Naive thymus-derived CD4-positive, alpha-beta T cell (primary cell): Measurements from ENCODE around the gene S100A7A. TPM values are rescaled to one million over a fixed set of nuclear protein-coding genes. Genes with fewer than 3 reads are reported as not detected.

ENCODE experiments used
- ATAC-seq: fragments of 150-1000 bp; cut with Tn5 transposase; 2 replicates; pipeline ENCODE4 v1.10.0; 2021; ENCODE audit warnings: mild to moderate bottlenecking, moderate library complexity
- CTCF ChIA-PET: fragments of 350-600 bp; sonication (Branson Sonifier 250); formaldehyde crosslinking; loops from one replicate; lab custom pipeline; 2021; ENCODE audit warnings: antibody characterized with exemption; lab: Charles Lee
- POLR2A ChIA-PET: fragments of 350-600 bp; sonication (Branson Sonifier 250); formaldehyde crosslinking; loops from one replicate; lab custom pipeline; 2021; ENCODE audit warnings: antibody characterized with exemption, inconsistent platforms; lab: Charles Lee
- DNase-seq, 9 donors: peaks; one replicate each; pipeline versions ENCODE4 v3.0.0 to v3.0.0-alpha.2; 2020 to 2022; ENCODE audit warnings: mixed read lengths in 1 of 9
- H3K27ac ChIP-seq: one replicate; pipeline ENCODE4 v1.7.0; 2013; ENCODE audit warnings: mild to moderate bottlenecking, low read depth, low read length, moderate library complexity
- H3K27me3 ChIP-seq, 2 donors: one replicate each; pipeline ENCODE4 v1.7.0; 2013; ENCODE audit warnings: low read length in 2 of 2, mild to moderate bottlenecking in 2 of 2, moderate library complexity in 2 of 2; ENCODE audit not compliant: control insufficient read depth in 2 of 2, insufficient read depth in 2 of 2
- H3K36me3 ChIP-seq, 3 experiments: 1 replicate in 2 of 3; 2 replicates in 1 of 3; pipeline ENCODE4 v1.7.0; 2013; ENCODE audit warnings: low read length in 3 of 3, mild to moderate bottlenecking in 3 of 3, moderate library complexity in 1 of 3; ENCODE audit not compliant: insufficient read depth in 3 of 3, control insufficient read depth in 2 of 3
- H3K4me1 ChIP-seq, 2 donors: one replicate each; pipeline ENCODE4 v1.7.0; 2013; ENCODE audit warnings: low read length in 2 of 2, mild to moderate bottlenecking in 2 of 2, moderate library complexity in 1 of 2; ENCODE audit not compliant: control insufficient read depth in 2 of 2, insufficient read depth in 2 of 2
- H3K4me3 ChIP-seq: 2 replicates; pipeline ENCODE4 v1.7.0; 2013; ENCODE audit warnings: mild to moderate bottlenecking, low read length
- H3K9me3 ChIP-seq, 3 experiments: 1 replicate in 2 of 3; 2 replicates in 1 of 3; pipeline ENCODE4 v1.7.0; 2013; ENCODE audit warnings: low read length in 3 of 3; ENCODE audit not compliant: control insufficient read depth in 2 of 3
- H3K27ac Mint-ChIP-seq, 9 donors: one replicate each; pipeline ENCODE4 v1.8.0; 2020 to 2022; ENCODE audit warnings: mixed read lengths in 9 of 9, mild to moderate bottlenecking in 8 of 9, moderate library complexity in 5 of 9, inconsistent platforms in 2 of 9
- H3K27me3 Mint-ChIP-seq, 5 donors: one replicate each; pipeline ENCODE4 v1.8.0; 2021 to 2022; ENCODE audit warnings: mixed read lengths in 5 of 5, mild to moderate bottlenecking in 1 of 5
- H3K36me3 Mint-ChIP-seq, 5 donors: one replicate each; pipeline ENCODE4 v1.8.0; 2020 to 2022; ENCODE audit warnings: mixed read lengths in 5 of 5, mild to moderate bottlenecking in 3 of 5, inconsistent platforms in 1 of 5
- H3K4me1 Mint-ChIP-seq, 7 donors: one replicate each; pipeline ENCODE4 v1.8.0; 2020 to 2022; ENCODE audit warnings: mixed read lengths in 7 of 7, mild to moderate bottlenecking in 3 of 7, inconsistent platforms in 1 of 7
- H3K4me3 Mint-ChIP-seq, 10 donors: one replicate each; pipeline ENCODE4 v1.8.0; 2020 to 2022; ENCODE audit warnings: mild to moderate bottlenecking in 10 of 10, mixed read lengths in 10 of 10, moderate library complexity in 6 of 10, inconsistent platforms in 2 of 10
- H3K9me3 Mint-ChIP-seq, 11 donors: one replicate each; pipeline ENCODE4 v1.8.0; 2020 to 2022; ENCODE audit warnings: mixed read lengths in 11 of 11, mild to moderate bottlenecking in 4 of 11, inconsistent platforms in 1 of 11, moderate library complexity in 1 of 11
- intact Hi-C, 2 donors: fragments of 100-400 bp; cut with micrococcal nuclease; formaldehyde crosslinking; loops; one replicate each; pipeline ENCODE4 v1.15.1; 2023
- polyA plus RNA-seq, 2 donors: library from polyadenylated mRNA; unstranded; fragments of 300-500 nt; fragmentation: Illumina TruSeq; gene quantifications; one replicate each; pipeline ENCODE4 v1.2.3, GENCODE V29; 2021
- total RNA-seq, 6 experiments: library from RNA in 5 of 6; stranded (reverse) in 5 of 6; gene quantifications; 1 replicate in 5 of 6; 2 replicates in 1 of 6; pipeline ENCODE4 v1.2.3 and lab custom pipeline; 2021 to 2026

Gene S100A7A
- total and polyA plus RNA-seq, 7 experiments from 2014 or later: not detected

DNA sequence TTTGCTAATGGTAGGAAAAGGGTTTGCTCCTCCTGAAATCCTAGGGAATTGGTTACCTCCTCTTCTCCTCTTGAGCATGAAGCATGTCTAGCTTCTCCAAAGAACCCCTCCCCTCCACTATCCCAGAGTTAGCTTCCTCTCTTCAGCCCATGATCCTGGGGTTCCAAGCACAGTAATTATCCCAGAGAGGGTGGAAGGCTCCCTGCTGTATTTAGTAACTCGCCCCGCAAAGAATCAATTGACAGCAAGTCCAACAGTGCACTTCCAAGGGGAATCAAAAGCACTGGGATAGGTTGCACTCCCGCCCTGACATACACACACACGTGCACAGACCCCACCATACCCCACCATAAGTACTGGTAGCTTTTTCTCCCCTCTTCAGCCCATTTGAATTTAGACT lies 28.5 kb upstream of the S100A7A start:
- Mint-ChIP-seq H3K27ac (no peak overlapping the region), H3K4me1 (peaks cover 0 to 7% (median 0%) of the 10 kb centered on the region in 7 donors), H3K27me3 (peaks cover 4 to 20% (median 13%) of the 10 kb centered on the region in 5 donors), H3K9me3 (peaks cover 0 to 4% (median 0%) of the 10 kb centered on the region in 11 donors), H3K36me3 (no peaks in the 10 kb centered on the region), H3K4me3 (no peak overlapping the region)
- DNase-seq (no peak), ATAC-seq (no peak)
- Histone ChIP-seq H3K36me3 (no peaks in the 10 kb centered on the region), H3K4me3 (no peak overlapping the region), H3K9me3 (no peaks in the 10 kb centered on the region), H3K27ac (no peak overlapping the region), H3K27me3 (peaks cover 0 to 4% of the 10 kb centered on the region in 2 donors), H3K4me1 (no peaks in the 10 kb centered on the region)
- intact Hi-C loops: no loop called here
- ChIA-PET CTCF (no interaction called here), POLR2A (no interaction called here)

DNA sequence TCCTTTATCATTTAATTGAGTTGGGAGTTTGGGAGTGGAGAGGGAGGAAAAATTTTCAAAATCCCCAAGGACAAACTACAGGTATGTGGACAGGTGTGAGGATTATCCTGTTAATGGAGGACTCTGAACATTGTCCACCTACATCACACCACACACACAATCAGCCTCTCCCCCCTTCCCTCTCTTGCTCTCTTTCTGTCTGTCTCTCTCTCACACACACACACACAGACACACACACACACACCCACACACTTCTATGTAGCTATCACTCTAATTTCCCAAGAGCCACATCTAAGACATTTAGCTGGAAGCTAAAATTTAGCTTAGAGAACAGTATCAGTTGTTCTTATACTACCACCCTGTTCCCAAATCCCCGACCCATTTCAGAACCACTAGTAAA lies 26.9 kb upstream of the S100A7A start:
- ATAC-seq (no peak), DNase-seq (no peak)
- no peaks in the 10 kb centered on the region for H3K9me3 Mint-ChIP-seq
- intact Hi-C loops: no loop called here
- H3K9me3 ChIP-seq: no peaks in the 10 kb centered on the region
- H3K27ac Mint-ChIP-seq: peak overlapping the region in 1 of 9 donors; percentile 7
- H3K4me3 Mint-ChIP-seq: no peak overlapping the region
- POLR2A ChIA-PET: no interaction called here
- H3K4me1 Mint-ChIP-seq: peaks cover 0 to 7% (median 0%) of the 10 kb centered on the region in 7 donors
- H3K27me3 Mint-ChIP-seq: peaks cover 5 to 28% (median 13%) of the 10 kb centered on the region in 5 donors
- H3K36me3 Mint-ChIP-seq: no peaks in the 10 kb centered on the region
- CTCF ChIA-PET: no interaction called here
- H3K4me3 ChIP-seq: no peak overlapping the region
- H3K36me3 ChIP-seq: no peaks in the 10 kb centered on the region
- no peak overlapping the region for H3K27ac ChIP-seq
- H3K27me3 ChIP-seq: no peaks in the 10 kb centered on the region
- no peaks in the 10 kb centered on the region for H3K4me1 ChIP-seq

GRCh38 chr1:153389973-153390879 lies 26.1 kb upstream of the S100A7A start:
- H3K4me1 ChIP-seq: no peaks in the 10 kb centered on the region
- no peak overlapping the region for H3K27ac ChIP-seq
- DNase-seq (no peak), ATAC-seq (peak; percentile 14)
- peaks cover 0 to 7% (median 0%) of the 10 kb centered on the region in 7 donors for H3K4me1 Mint-ChIP-seq
- peaks cover 5 to 36% (median 13%) of the 10 kb centered on the region in 5 donors for H3K27me3 Mint-ChIP-seq
- CTCF ChIA-PET: no interaction called here
- H3K4me3 ChIP-seq: no peak overlapping the region
- no peaks in the 10 kb centered on the region for H3K27me3 ChIP-seq
- no peaks in the 10 kb centered on the region for H3K36me3 Mint-ChIP-seq
- POLR2A ChIA-PET: no interaction called here
- no peaks in the 10 kb centered on the region for H3K9me3 ChIP-seq
- no peak overlapping the region for H3K4me3 Mint-ChIP-seq
- no peaks in the 10 kb centered on the region for H3K36me3 ChIP-seq
- no peaks in the 10 kb centered on the region for H3K9me3 Mint-ChIP-seq
- H3K27ac Mint-ChIP-seq: no peak overlapping the region
- intact Hi-C loops: no loop called here

DNA sequence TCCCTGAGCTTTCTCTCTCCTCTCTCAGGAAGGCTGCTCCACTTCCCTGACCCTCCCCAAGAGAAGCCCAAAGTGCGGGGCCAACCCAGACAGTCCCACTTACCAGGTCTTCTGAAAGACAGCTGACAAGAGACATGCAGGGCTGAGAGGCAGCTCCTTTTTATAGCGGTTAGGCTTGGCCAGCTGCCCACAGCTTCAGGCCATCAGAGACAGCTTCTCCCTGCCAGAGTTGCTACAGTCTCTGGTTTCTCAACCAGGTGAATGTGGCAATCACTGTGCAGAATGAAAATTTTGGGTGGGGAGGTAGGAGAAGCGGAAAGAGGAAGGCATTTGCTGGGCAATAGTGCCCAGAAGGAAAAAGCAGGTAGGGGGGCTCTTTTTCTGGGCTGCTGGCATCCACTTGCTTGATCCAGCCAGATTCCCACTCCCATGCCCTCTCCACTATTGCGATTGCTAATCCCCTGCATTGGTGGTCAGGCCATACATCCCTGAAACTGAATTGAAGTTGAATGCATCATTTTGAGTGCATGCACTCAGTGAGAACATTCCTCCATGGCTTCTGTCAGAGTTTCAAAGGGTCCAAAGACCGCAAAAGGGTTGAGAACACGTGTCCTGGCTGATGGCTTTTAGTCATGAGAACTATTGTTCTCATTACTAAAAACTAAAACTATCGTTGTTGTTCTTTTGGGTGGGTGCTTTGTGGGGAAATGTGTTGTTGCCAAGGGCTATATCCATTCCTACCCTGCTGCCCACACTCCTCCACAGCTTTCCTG lies 25.2 kb upstream of the S100A7A start, which contains the start of gene S100A8:
TSS of gene S100A8 (minus strand) at position 136 of the 773 bp plus-strand sequence. CDS start 538 bp downstream, outside the sequence.
- no peak within 1 kb of the TSS for H3K4me3 ChIP-seq
- DNase-seq (no peak), ATAC-seq (peak; percentile 20)
- peaks cover 10 to 43% (median 19%) of the 10 kb centered on the region in 5 donors for H3K27me3 Mint-ChIP-seq
- H3K27ac ChIP-seq: no peak within 1 kb of the TSS
- H3K9me3 ChIP-seq: no peaks in the 10 kb centered on the region
- H3K36me3 ChIP-seq: no peaks in the 10 kb centered on the region
- H3K4me1 Mint-ChIP-seq: peaks cover 0 to 7% (median 0%) of the 10 kb centered on the region in 7 donors
- no peak within 1 kb of the TSS for H3K4me3 Mint-ChIP-seq
- no peak within 1 kb of the TSS for H3K27ac Mint-ChIP-seq
- no peaks in the 10 kb centered on the region for H3K4me1 ChIP-seq
- intact Hi-C loops: no loop called here
- POLR2A ChIA-PET: no interaction called here
- CTCF ChIA-PET: no interaction called here
- H3K27me3 ChIP-seq: no peaks in the 10 kb centered on the region
- H3K9me3 Mint-ChIP-seq: no peaks in the 10 kb centered on the region
- no peaks in the 10 kb centered on the region for H3K36me3 Mint-ChIP-seq

- H3K27me3 ChIP-seq: no peaks in the 10 kb centered on the region
- H3K9me3 ChIP-seq: no peaks in the 10 kb centered on the region
- ChIA-PET CTCF (no interaction called here), POLR2A (no interaction called here)
- H3K4me3 ChIP-seq: no peak overlapping the region
- peaks cover 10 to 41% (median 19%) of the 10 kb centered on the region in 5 donors for H3K27me3 Mint-ChIP-seq
- intact Hi-C loops: no loop called here
- peaks cover 0 to 3% (median 0%) of the 10 kb centered on the region in 7 donors for H3K4me1 Mint-ChIP-seq
- no peaks in the 10 kb centered on the region for H3K36me3 ChIP-seq
- ATAC-seq: no peak
- H3K4me3 Mint-ChIP-seq: no peak overlapping the region
- DNase-seq: no peak
- H3K27ac ChIP-seq: no peak overlapping the region
- no peaks in the 10 kb centered on the region for H3K4me1 ChIP-seq
- H3K27ac Mint-ChIP-seq: no peak overlapping the region
- H3K9me3 Mint-ChIP-seq: no peaks in the 10 kb centered on the region
- H3K36me3 Mint-ChIP-seq: no peaks in the 10 kb centered on the region
These were observed 24.1 kb upstream of the S100A7A start for GRCh38 chr1:153392258-153392657.

GRCh38 chr1:153392822-153393221 lies 23.5 kb upstream of the S100A7A start:
- H3K27me3 Mint-ChIP-seq: peaks cover 10 to 44% (median 19%) of the 10 kb centered on the region in 5 donors
- no peak overlapping the region for H3K4me3 Mint-ChIP-seq
- H3K36me3 Mint-ChIP-seq: no peaks in the 10 kb centered on the region
- intact Hi-C loops: no loop called here
- H3K9me3 Mint-ChIP-seq: no peaks in the 10 kb centered on the region
- no peak for DNase-seq
- H3K9me3 ChIP-seq: no peaks in the 10 kb centered on the region
- no peaks in the 10 kb centered on the region for H3K27me3 ChIP-seq
- H3K4me1 Mint-ChIP-seq: peaks cover 0 to 3% (median 0%) of the 10 kb centered on the region in 7 donors
- CTCF ChIA-PET: no interaction called here
- H3K36me3 ChIP-seq: no peaks in the 10 kb centered on the region
- H3K27ac ChIP-seq: no peak overlapping the region
- H3K27ac Mint-ChIP-seq: peak overlapping the region in 1 of 9 donors; percentile 18
- H3K4me1 ChIP-seq: no peaks in the 10 kb centered on the region
- POLR2A ChIA-PET: no interaction called here
- H3K4me3 ChIP-seq: no peak overlapping the region
- no peak for ATAC-seq
